ENCODE measurements around the gene FZD8. TPM values are rescaled to one million over a fixed set of nuclear protein-coding genes. Genes with fewer than 3 reads are reported as not detected.
A peak's percentile ranks its signal among the peaks of the same experiment; 100 is the strongest.
"Not testable (repeated sequence)": the region's sequence is repeated elsewhere in the genome, so short reads cannot be mapped to it uniquely, and the experiment has no call there.

FZD8 gene
- polyA plus RNA-seq (2013, experiment 1 of 2): 33.9 TPM
- polyA plus RNA-seq (2013, experiment 2 of 2): 34.8 TPM

GRCh38 chr10:35642035-35642792, at the start of gene FZD8:
Gene FZD8 (minus strand): TSS chr10:35642296. CDS start chr10:35641429, 867 bp downstream.
- H3K14ac ChIP-seq (ENCODE audit: low read length in 2 of 2): peak within 1 kb of the TSS; percentile 90 to 98
- H2AFZ ChIP-seq (ENCODE audit: low read depth, low read length): peak within 1 kb of the TSS; percentile 36
- peak within 1 kb of the TSS; percentile 100 for H3K4me2 ChIP-seq (ENCODE audit: low read length, poor library complexity, severe bottlenecking)
- peak within 1 kb of the TSS in 1 of 2 experiments; percentile 96 for H3K23ac ChIP-seq (ENCODE audit: low read length in 2 of 2)
- H3K27ac ChIP-seq (ENCODE audit: low read length, poor library complexity, severe bottlenecking): no peak within 1 kb of the TSS
- peak within 1 kb of the TSS; percentile 83 for H4K91ac ChIP-seq (ENCODE audit: low read length)
- H3K27me3 ChIP-seq (ENCODE audit: control insufficient read depth in 1 of 2, insufficient read depth in 1 of 2, low read length in 2 of 2): no peaks in the 10 kb centered on the region
- H2AK5ac ChIP-seq (ENCODE audit: low read length, severe bottlenecking): no peak within 1 kb of the TSS
- peak within 1 kb of the TSS; percentile 80 for H2BK15ac ChIP-seq (ENCODE audit: low read depth, poor library complexity, severe bottlenecking)
- H3K4me3 ChIP-seq (ENCODE audit: insufficient read depth in 1 of 2, low read depth in 1 of 2, low read length in 2 of 2): peak within 1 kb of the TSS; percentile 82 to 84
- no peaks in the 10 kb centered on the region for H3K9me3 ChIP-seq (ENCODE audit: control insufficient read depth, low read length)
- H3K36me3 ChIP-seq (ENCODE audit: control insufficient read depth in 1 of 2, insufficient read depth in 2 of 2, low read depth in 1 of 2, low read length in 2 of 2): no peaks in the 10 kb centered on the region
- H3K4ac ChIP-seq (ENCODE audit: low read depth in 1 of 2, low read length in 2 of 2): peak within 1 kb of the TSS; percentile 70 to 84
- peak within 1 kb of the TSS; percentile 89 for H4K8ac ChIP-seq (ENCODE audit: low read length)
- H3K79me1 ChIP-seq (replicated peaks; ENCODE audit: low read length, poor library complexity, severe bottlenecking): peaks cover 5% of the 10 kb centered on the region
- peak within 1 kb of the TSS; percentile 93 to 95 for H3K18ac ChIP-seq (ENCODE audit: low read depth in 1 of 2, low read length in 2 of 2)
- WGBS: under 1% methylated on average over 79 of the region's 80 CpGs
- H3K4me1 ChIP-seq (ENCODE audit: control insufficient read depth, insufficient read depth, low read depth, low read length): peaks cover 21% of the 10 kb centered on the region
- peak within 1 kb of the TSS in 1 of 2 experiments; percentile 93 for H2BK12ac ChIP-seq (ENCODE audit: low read length in 2 of 2)
- H2BK120ac ChIP-seq (ENCODE audit: low read depth, low read length): peak within 1 kb of the TSS; percentile 93
- peak within 1 kb of the TSS; percentile 84 for H3K9ac ChIP-seq (ENCODE audit: low read length)
- DNase-seq: peak; percentile 95
- peak within 1 kb of the TSS; percentile 23 for H2BK5ac ChIP-seq (ENCODE audit: low read depth, low read length, poor library complexity, severe bottlenecking)

GRCh38 chr10:35691522-35692236, 49.6 kb upstream of the FZD8 start:
- no peak overlapping the region for H2BK5ac ChIP-seq (ENCODE audit: low read depth, low read length, poor library complexity, severe bottlenecking)

GRCh38 chr10:35690534-35690933, 48.4 kb upstream of the FZD8 start:
- Histone ChIP-seq H2BK120ac (ENCODE audit: low read depth, low read length) (no peak overlapping the region), H3K14ac (ENCODE audit: low read length in 2 of 2) (no peak overlapping the region), H3K4me1 (ENCODE audit: control insufficient read depth, insufficient read depth, low read depth, low read length) (no peaks in the 10 kb centered on the region), H3K27ac (ENCODE audit: low read length, poor library complexity, severe bottlenecking) (no peak overlapping the region), H2BK5ac (ENCODE audit: low read depth, low read length, poor library complexity, severe bottlenecking) (no peak overlapping the region), H3K27me3 (ENCODE audit: control insufficient read depth in 1 of 2, insufficient read depth in 1 of 2, low read length in 2 of 2) (peaks cover 0 to 20% of the 10 kb centered on the region in 2 experiments), H4K8ac (ENCODE audit: low read length) (no peak overlapping the region), H3K4me3 (ENCODE audit: insufficient read depth in 1 of 2, low read depth in 1 of 2, low read length in 2 of 2) (no peak overlapping the region), H3K4me2 (ENCODE audit: low read length, poor library complexity, severe bottlenecking) (no peak overlapping the region), H2AFZ (ENCODE audit: low read depth, low read length) (no peak overlapping the region), H3K36me3 (ENCODE audit: control insufficient read depth in 1 of 2, insufficient read depth in 2 of 2, low read depth in 1 of 2, low read length in 2 of 2) (no peaks in the 10 kb centered on the region), H3K79me1 (replicated peaks; ENCODE audit: low read length, poor library complexity, severe bottlenecking) (no peaks in the 10 kb centered on the region), H3K4ac (ENCODE audit: low read depth in 1 of 2, low read length in 2 of 2) (no peak overlapping the region), H3K9me3 (ENCODE audit: control insufficient read depth, low read length) (no peaks in the 10 kb centered on the region), H2BK15ac (ENCODE audit: low read depth, poor library complexity, severe bottlenecking) (no peak overlapping the region), H3K18ac (ENCODE audit: low read depth in 1 of 2, low read length in 2 of 2) (no peak overlapping the region), H3K23ac (ENCODE audit: low read length in 2 of 2) (no peak overlapping the region), H4K91ac (ENCODE audit: low read length) (no peak overlapping the region), H2AK5ac (ENCODE audit: low read length, severe bottlenecking) (no peak overlapping the region), H3K9ac (ENCODE audit: low read length) (no peak overlapping the region), H2BK12ac (ENCODE audit: low read length in 2 of 2) (no peak overlapping the region)
- 96% methylated on average over 4 of the region's 5 CpGs for WGBS
- DNase-seq: no peak

More at GRCh38 chr10:35691522-35692236, 49.6 kb upstream of the FZD8 start:
- no peak for DNase-seq
- Histone ChIP-seq H3K27ac (ENCODE audit: low read length, poor library complexity, severe bottlenecking) (no peak overlapping the region), H3K9ac (ENCODE audit: low read length) (no peak overlapping the region), H3K4me1 (ENCODE audit: control insufficient read depth, insufficient read depth, low read depth, low read length) (no peaks in the 10 kb centered on the region), H3K36me3 (ENCODE audit: control insufficient read depth in 1 of 2, insufficient read depth in 2 of 2, low read depth in 1 of 2, low read length in 2 of 2) (no peaks in the 10 kb centered on the region), H3K4me2 (ENCODE audit: low read length, poor library complexity, severe bottlenecking) (no peak overlapping the region), H3K79me1 (replicated peaks; ENCODE audit: low read length, poor library complexity, severe bottlenecking) (no peaks in the 10 kb centered on the region), H3K14ac (ENCODE audit: low read length in 2 of 2) (no peak overlapping the region), H3K23ac (ENCODE audit: low read length in 2 of 2) (no peak overlapping the region), H3K4ac (ENCODE audit: low read depth in 1 of 2, low read length in 2 of 2) (no peak overlapping the region), H2BK15ac (ENCODE audit: low read depth, poor library complexity, severe bottlenecking) (no peak overlapping the region), H2AK5ac (ENCODE audit: low read length, severe bottlenecking) (no peak overlapping the region), H3K4me3 (ENCODE audit: insufficient read depth in 1 of 2, low read depth in 1 of 2, low read length in 2 of 2) (no peak overlapping the region), H3K18ac (ENCODE audit: low read depth in 1 of 2, low read length in 2 of 2) (no peak overlapping the region), H2AFZ (ENCODE audit: low read depth, low read length) (no peak overlapping the region), H4K8ac (ENCODE audit: low read length) (no peak overlapping the region), H4K91ac (ENCODE audit: low read length) (no peak overlapping the region), H2BK120ac (ENCODE audit: low read depth, low read length) (no peak overlapping the region), H3K27me3 (ENCODE audit: control insufficient read depth in 1 of 2, insufficient read depth in 1 of 2, low read length in 2 of 2) (peaks cover 0 to 19% of the 10 kb centered on the region in 2 experiments), H3K9me3 (ENCODE audit: control insufficient read depth, low read length) (no peaks in the 10 kb centered on the region), H2BK12ac (ENCODE audit: low read length in 2 of 2) (no peak overlapping the region)
- 49% methylated on average over 11 of the region's 12 CpGs for WGBS

- not testable (repeated sequence) for H3K9me3 ChIP-seq (ENCODE audit: control insufficient read depth, low read length); H3K4ac ChIP-seq (ENCODE audit: low read depth in 1 of 2, low read length in 2 of 2); H3K4me2 ChIP-seq (ENCODE audit: low read length, poor library complexity, severe bottlenecking); H3K4me1 ChIP-seq (ENCODE audit: control insufficient read depth, insufficient read depth, low read depth, low read length); H2AK5ac ChIP-seq (ENCODE audit: low read length, severe bottlenecking); H2AFZ ChIP-seq (ENCODE audit: low read depth, low read length); H3K36me3 ChIP-seq (ENCODE audit: control insufficient read depth in 1 of 2, insufficient read depth in 2 of 2, low read depth in 1 of 2, low read length in 2 of 2); DNase-seq; H2BK5ac ChIP-seq (ENCODE audit: low read depth, low read length, poor library complexity, severe bottlenecking); H3K14ac ChIP-seq (ENCODE audit: low read length in 2 of 2); H3K27ac ChIP-seq (ENCODE audit: low read length, poor library complexity, severe bottlenecking); H3K23ac ChIP-seq (ENCODE audit: low read length in 2 of 2); H3K4me3 ChIP-seq (ENCODE audit: insufficient read depth in 1 of 2, low read depth in 1 of 2, low read length in 2 of 2); H2BK120ac ChIP-seq (ENCODE audit: low read depth, low read length); H3K79me1 ChIP-seq (replicated peaks; ENCODE audit: low read length, poor library complexity, severe bottlenecking); H4K8ac ChIP-seq (ENCODE audit: low read length); H2BK15ac ChIP-seq (ENCODE audit: low read depth, poor library complexity, severe bottlenecking); H3K18ac ChIP-seq (ENCODE audit: low read depth in 1 of 2, low read length in 2 of 2); H3K9ac ChIP-seq (ENCODE audit: low read length); H4K91ac ChIP-seq (ENCODE audit: low read length); H2BK12ac ChIP-seq (ENCODE audit: low read length in 2 of 2)
- 100% methylated on average over 2 of the region's 4 CpGs for WGBS
- H3K27me3 ChIP-seq (ENCODE audit: control insufficient read depth in 1 of 2, insufficient read depth in 1 of 2, low read length in 2 of 2): peaks cover 0 to 17% of the 10 kb centered on the region in 2 experiments
These were observed 43.8 kb upstream of the FZD8 start for GRCh38 chr10:35685858-35686257.

Measured in mesenchymal stem cell (in vitro differentiated cells and primary cell).